T-helper 1 cell treated with Interleukin-12 subunit alpha and Interleukin-12 subunit beta and Interleukin-4 antibody, amounts not matched to agents 30 μg/mL and 1 μg/mL, for 36 hours (primary cell): ENCODE measurements around the gene ITPKC.

ENCODE experiments used
- H3K27ac Mint-ChIP-seq: one replicate; pipeline ENCODE4 v1.8.0; 2021; ENCODE audit warnings: mild to moderate bottlenecking, mixed read lengths
- H3K27me3 Mint-ChIP-seq: one replicate; pipeline ENCODE4 v1.8.0; 2021; ENCODE audit warnings: low read depth, mixed read lengths
- H3K36me3 Mint-ChIP-seq: one replicate; pipeline ENCODE4 v1.8.0; 2021; ENCODE audit warnings: low read depth, mixed read lengths
- H3K4me1 Mint-ChIP-seq: one replicate; pipeline ENCODE4 v1.8.0; 2021; ENCODE audit warnings: low read depth, mixed read lengths
- H3K4me3 Mint-ChIP-seq: one replicate; pipeline ENCODE4 v1.8.0; 2021; ENCODE audit warnings: mild to moderate bottlenecking, moderate library complexity, mixed read lengths
- H3K9me3 Mint-ChIP-seq: one replicate; pipeline ENCODE4 v1.8.0; 2021; ENCODE audit warnings: mixed read lengths

ITPKC gene

DNA sequence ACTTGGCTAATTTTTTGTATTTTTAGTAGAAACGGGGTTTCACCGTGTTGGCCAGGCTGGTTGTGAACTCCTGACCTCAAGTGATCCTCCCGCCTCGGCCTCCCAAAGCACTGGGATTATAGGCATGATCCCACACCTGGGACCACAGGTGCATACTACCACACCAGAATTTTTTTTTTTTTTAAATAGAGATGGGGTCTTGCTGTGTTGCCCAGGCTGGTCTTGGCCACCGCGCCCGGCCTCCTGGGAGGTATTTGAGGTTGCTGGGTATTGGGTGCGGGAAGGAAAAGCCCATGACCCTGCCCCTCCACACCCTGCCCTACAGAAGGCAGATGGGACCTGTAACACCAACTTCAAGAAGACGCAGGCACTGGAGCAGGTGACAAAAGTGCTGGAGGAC lies 19.7 kb downstream of the ITPKC start:
- no peak overlapping the region for H3K4me3 Mint-ChIP-seq
- H3K27me3 Mint-ChIP-seq, result no peaks in the 10 kb centered on the region
- H3K27ac Mint-ChIP-seq, result no peak overlapping the region
- H3K9me3 Mint-ChIP-seq, result no peaks in the 10 kb centered on the region
- peaks cover 32% of the 10 kb centered on the region for H3K36me3 Mint-ChIP-seq
- peaks cover 6% of the 10 kb centered on the region for H3K4me1 Mint-ChIP-seq

DNA sequence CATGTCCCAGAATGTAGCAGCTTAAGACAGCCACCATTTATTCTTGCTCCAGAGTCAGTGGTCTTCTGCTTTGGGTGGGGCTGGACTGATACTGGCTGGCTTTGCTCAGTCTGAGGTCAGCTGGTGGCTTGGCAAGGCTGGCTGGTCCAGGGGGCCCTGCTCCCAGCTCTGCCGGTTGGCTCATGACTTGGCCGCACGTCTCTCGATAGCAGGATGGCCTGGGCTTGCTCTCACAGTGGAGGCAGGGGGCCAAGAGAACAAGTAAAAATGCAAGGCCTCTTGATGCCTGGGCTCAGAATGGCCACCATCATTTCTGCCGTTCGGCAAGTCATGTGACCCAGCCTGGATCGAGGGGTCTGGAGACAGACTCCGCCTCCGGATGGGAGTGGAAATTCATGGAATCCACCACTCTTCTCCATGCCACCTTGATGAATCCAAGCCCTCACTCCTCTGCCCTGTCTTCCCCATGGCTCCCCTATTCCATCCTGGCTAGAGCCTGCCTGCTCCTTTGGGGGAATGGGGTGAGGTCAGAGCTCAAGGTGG lies 20.3 kb downstream of the ITPKC start:
- Mint-ChIP-seq H3K36me3 (peaks cover 32% of the 10 kb centered on the region), H3K27me3 (no peaks in the 10 kb centered on the region), H3K9me3 (no peaks in the 10 kb centered on the region), H3K4me1 (peaks cover 6% of the 10 kb centered on the region), H3K27ac (no peak overlapping the region), H3K4me3 (no peak overlapping the region)

DNA sequence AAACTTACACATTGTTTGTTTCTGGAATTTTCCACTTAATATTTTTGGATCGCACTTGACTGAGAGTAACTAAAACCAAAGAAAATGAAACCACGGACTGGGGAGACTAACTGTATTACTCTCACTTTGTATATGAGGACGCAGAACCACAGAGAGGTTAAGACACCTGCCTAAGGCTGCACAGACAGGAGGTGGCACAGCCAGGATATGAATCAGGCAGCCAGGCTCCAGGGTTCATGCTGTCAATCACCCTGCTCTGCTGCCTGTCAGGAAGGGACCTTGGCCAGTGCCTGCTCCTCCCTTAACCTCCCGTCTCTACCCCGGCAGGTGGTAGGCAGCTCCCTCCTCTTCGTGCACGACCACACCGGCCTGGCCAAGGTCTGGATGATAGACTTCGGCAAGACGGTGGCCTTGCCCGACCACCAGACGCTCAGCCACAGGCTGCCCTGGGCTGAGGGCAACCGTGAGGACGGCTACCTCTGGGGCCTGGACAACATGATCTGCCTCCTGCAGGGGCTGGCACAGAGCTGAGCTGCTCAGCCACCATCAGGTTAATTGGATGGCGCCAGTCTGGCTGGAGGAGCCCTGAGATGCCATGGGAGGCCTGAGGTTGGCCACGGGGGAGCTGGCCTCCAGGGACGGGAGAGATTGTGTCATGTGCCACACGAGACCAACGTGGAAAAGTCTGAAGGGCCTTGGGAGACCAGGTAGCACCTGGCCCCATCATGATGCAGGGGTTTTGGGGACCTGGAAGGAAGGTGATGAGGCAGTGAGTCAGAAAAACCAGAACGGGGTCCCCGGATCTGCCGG lies 22.3 kb downstream of the ITPKC start:
- Mint-ChIP-seq H3K4me3 (no peak overlapping the region), H3K9me3 (no peaks in the 10 kb centered on the region), H3K4me1 (peaks cover 4% of the 10 kb centered on the region), H3K27ac (no peak overlapping the region), H3K36me3 (peaks cover 18% of the 10 kb centered on the region), H3K27me3 (no peaks in the 10 kb centered on the region)

DNA sequence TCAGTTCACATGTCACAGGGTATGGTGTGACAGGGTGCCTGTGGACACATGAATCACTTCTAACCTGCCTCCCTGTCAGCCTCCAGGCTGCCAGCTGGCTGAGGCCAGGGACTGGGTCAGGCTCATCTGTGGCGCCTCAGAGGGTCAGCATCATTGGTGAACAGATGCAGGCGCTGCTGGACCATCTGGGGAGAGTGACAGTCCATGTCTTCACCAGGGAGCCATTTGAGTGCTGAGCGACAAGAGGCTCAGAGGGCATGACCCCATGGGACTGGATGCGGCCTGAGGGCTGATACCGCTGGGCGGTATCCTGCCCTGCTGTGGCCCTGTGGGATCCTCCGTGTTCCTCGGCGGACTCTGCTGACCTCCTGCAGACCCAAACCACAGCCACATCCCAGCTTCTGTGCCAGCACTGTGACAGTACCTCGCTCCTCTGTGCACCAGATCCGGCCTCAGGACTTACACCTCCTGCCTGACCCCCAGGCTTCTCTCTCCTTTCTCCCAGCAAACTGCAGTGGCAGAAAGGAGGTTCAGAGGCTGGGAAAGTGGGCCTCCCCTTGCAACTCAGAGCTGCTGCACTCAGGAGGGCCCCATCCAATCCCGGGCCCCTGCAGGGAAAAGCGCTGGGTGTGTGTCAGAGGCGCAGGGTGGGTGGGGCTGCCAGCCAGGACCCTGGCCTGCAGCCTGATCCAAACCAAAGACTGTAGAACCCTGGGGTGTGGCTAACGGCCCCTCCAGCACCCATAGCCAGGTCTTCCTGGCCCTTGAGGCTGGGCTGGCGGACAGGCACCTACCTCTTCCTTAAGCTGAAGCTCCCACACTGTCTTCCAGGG lies 23.2 kb downstream of the ITPKC start:
- Mint-ChIP-seq H3K36me3 (peaks cover 16% of the 10 kb centered on the region), H3K4me1 (peaks cover 4% of the 10 kb centered on the region), H3K27ac (no peak overlapping the region), H3K4me3 (no peak overlapping the region), H3K9me3 (no peaks in the 10 kb centered on the region), H3K27me3 (no peaks in the 10 kb centered on the region)

DNA sequence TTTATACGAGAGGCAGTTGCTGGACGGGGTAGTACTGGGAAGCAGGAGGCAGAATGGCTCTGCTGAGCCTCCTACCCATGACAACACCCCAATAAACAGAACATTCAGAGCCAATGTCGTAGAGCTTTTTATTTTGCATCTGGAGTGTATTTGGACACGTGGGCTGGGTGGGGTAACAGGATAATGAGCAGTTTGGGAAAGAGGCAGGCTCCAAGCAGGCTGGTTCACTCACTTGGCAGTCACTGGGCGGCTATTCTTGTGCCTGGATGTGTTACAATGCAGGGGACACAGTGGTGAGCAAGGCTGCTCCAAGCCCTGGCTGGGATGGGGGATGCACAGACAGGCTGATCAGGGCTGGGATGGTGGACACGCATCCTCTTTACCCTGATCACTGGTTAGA lies 23.8 kb downstream of the ITPKC start:
- Mint-ChIP-seq H3K36me3 (peaks cover 11% of the 10 kb centered on the region), H3K4me3 (no peak overlapping the region), H3K4me1 (peaks cover 4% of the 10 kb centered on the region), H3K27me3 (no peaks in the 10 kb centered on the region), H3K9me3 (no peaks in the 10 kb centered on the region), H3K27ac (no peak overlapping the region)

DNA sequence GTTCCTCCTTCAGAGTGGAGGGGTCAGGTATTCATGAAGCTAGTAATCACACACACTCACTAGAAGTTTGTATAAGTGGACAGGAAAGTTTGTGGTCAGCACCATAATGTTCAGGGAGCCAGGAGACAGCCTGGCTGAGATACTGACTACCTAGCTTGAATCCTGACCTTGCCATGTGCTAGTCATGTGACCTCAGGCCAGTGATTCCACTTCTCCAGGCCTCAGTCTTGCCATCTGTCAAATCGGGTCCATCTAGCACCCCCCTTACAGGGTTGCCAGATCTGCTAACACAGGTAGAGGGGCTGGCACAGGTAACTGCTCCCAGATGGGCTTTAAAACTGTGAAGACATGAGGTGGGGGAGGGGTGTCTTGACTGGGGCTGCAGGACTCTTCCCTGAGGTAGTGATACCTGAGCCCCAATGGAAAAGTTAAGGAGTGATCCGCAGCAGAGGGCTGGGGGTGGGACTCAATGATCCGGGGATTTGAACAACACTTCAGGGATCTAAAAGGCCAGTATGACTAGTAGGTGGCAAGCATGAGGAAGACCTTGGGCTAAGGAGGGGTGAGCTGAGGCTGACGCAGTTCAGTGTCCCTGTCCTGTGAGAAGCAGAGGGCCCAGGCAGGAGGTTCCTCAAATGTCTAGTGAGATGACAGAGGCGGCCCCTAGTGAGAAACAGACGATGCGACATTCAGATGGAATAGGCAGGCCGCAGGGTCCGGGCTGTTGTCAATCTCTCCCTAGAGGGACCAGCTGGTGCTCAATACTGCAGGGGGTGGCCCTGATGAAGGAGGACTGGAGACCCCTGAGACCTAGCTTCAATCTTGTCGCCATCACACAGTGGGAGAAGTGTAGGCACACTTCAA lies 24.8 kb downstream of the ITPKC start:
- Mint-ChIP-seq H3K4me1 (peaks cover 4% of the 10 kb centered on the region), H3K27me3 (no peaks in the 10 kb centered on the region), H3K27ac (no peak overlapping the region), H3K36me3 (peaks cover 10% of the 10 kb centered on the region), H3K9me3 (no peaks in the 10 kb centered on the region), H3K4me3 (no peak overlapping the region)

DNA sequence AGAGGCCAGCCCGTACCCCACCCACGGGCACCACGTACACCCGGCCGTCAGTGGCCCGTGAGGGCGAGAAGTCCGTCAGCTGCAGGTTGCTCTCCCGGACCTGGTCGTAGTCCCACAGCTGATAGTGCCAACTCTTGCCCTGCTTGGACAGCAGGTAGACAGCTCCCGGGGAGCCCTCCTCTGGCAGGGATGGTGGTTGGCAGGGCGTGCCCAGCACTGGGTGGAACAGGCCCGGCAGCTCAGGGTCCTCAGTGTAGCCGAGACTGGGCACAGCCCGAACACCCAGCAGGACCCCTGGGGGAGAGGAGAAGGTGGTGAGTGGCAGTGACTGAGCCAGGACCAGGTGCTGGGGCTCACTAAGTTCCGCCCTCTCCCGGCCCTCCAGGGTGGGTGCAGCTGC lies 25.6 kb downstream of the ITPKC start:
- Mint-ChIP-seq H3K9me3 (no peaks in the 10 kb centered on the region), H3K4me1 (peaks cover 4% of the 10 kb centered on the region), H3K4me3 (no peak overlapping the region), H3K27me3 (no peaks in the 10 kb centered on the region), H3K36me3 (peaks cover 7% of the 10 kb centered on the region), H3K27ac (no peak overlapping the region)

DNA sequence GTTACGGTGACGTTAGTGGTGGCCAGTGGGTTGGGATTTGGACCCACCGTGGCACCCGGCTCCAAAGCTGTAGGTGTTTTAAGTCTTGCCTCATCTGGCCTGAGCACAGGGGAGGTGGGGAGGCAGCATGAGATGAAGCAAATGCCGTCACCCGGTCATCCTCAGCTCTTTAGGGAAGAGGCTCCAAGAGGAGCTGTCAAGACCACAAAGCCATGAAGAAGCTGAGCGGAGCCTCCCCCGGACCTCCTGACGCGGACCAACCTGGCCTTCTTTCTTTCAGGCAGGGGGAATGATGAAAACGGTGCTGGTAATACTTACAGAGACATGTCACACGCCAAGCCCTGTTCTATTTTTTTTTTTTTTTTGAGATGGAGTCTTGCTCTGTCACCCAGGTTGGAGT lies 26.0 kb downstream of the ITPKC start:
- H3K27ac Mint-ChIP-seq, result no peak overlapping the region
- no peaks in the 10 kb centered on the region for H3K27me3 Mint-ChIP-seq
- peaks cover 4% of the 10 kb centered on the region for H3K36me3 Mint-ChIP-seq
- H3K4me1 Mint-ChIP-seq, result peaks cover 4% of the 10 kb centered on the region
- H3K4me3 Mint-ChIP-seq, result no peak overlapping the region
- H3K9me3 Mint-ChIP-seq, result no peaks in the 10 kb centered on the region

DNA sequence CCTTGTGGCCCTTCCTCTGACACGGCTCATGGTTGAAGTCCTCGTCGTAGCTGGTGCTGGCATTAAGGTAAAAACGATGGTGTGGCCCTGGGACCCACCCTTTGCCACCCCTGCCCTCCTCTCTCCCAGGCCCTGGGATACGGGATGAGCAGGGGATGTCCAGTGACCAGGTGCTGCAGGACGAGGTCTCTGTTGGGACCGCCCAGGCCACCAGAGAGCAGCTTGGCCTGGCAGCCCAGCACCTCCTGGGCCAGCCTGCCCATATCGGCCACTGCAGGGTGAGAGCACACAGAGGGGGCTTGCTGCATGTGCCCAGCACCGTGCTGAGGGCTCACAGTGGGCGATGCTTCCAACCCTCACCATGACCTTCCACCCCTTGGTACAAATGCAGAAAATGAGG lies 27.0 kb downstream of the ITPKC start:
- H3K9me3 Mint-ChIP-seq, result no peaks in the 10 kb centered on the region
- no peaks in the 10 kb centered on the region for H3K27me3 Mint-ChIP-seq
- H3K27ac Mint-ChIP-seq, result no peak overlapping the region
- peaks cover under 1% of the 10 kb centered on the region for H3K36me3 Mint-ChIP-seq
- H3K4me3 Mint-ChIP-seq, result no peak overlapping the region
- peaks cover 6% of the 10 kb centered on the region for H3K4me1 Mint-ChIP-seq

DNA sequence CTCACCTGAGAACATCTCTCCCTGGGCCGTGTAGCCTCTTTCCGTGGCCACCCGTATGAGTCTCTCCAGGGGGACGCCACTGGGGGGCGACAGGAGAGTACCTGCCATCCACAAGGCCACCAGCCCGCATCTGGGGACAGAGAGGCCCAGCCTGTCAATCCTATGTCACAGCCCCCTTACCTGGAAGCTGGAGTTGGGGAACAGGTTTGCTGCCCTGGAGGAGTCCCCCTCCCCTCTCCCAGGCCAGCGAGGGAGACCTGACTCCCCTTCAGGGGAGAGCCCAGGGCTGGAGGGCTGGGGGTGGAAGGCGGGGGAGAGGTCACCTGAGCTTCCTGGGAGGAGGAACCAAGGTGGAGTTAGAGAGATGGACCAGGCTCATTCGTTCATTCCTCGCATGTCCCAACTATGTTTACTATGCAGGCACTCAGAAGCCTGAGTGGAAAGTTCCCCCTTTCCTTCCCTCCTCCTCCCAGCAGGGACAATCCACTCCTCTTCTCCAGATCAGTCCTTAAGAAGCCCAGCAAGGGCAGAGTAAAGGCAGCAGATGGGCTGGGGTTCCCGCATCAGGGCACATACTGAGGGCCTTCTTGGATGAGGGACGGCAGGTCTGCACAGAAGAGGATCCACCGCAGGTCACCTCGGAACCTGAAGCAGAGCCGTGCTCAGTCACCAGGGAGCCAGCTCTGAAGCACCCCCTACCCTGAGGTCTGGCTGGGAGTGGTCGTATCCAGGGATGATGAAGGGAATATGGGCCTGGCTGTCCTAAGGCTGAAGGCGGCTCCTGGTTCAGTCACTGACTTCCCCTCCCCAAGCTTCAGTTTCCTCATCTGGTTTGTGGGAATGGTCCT lies 27.9 kb downstream of the ITPKC start:
- Mint-ChIP-seq H3K27me3 (no peaks in the 10 kb centered on the region), H3K36me3 (no peaks in the 10 kb centered on the region), H3K4me3 (no peak overlapping the region), H3K27ac (no peak overlapping the region), H3K4me1 (peaks cover 8% of the 10 kb centered on the region), H3K9me3 (no peaks in the 10 kb centered on the region)

DNA sequence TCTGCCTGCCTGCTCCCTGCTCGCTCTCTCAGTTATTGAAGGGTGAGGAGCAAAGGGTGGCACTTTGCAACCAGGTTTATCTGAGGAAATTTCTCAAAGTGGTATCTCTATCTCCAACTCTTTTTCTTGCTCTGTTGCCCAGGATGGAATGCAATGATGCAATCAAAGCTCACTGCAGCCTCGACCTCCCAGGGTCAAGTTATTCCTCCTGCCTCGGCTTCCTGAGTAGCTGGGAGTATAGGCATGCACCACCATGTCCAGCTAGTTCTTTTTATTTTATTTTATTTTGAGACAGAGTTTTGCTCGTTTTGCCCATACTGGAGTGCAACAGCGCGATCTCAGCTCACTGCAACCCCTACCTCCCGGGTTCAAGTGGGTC lies 28.5 kb downstream of the ITPKC start:
- Mint-ChIP-seq H3K36me3 (peaks cover 2% of the 10 kb centered on the region), H3K9me3 (no peaks in the 10 kb centered on the region), H3K4me1 (peaks cover 14% of the 10 kb centered on the region), H3K27me3 (no peaks in the 10 kb centered on the region), H3K4me3 (no peak overlapping the region), H3K27ac (no peak overlapping the region)

DNA sequence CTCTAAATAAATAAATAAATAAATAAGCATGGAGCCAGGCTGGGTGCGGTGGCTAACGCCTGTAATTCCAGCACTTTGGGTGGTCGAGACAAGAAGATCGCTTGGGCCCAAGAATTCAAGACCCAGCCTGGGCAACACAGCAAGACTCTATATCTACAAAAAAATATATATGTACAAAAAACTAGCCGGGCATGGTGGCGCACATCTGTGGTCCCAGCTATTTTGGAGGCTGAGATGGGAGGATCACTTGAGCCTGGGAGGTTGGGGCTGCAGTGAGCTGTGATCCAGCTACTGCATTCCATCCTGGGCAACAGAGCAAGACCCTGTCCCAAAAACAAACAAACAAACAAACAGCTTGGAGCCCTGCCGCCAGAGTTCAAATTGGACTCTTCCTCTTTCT lies 30.6 kb downstream of the ITPKC start:
- Mint-ChIP-seq H3K4me3 (no peak overlapping the region), H3K9me3 (no peaks in the 10 kb centered on the region), H3K27me3 (no peaks in the 10 kb centered on the region), H3K36me3 (peaks cover 10% of the 10 kb centered on the region), H3K4me1 (peaks cover 16% of the 10 kb centered on the region), H3K27ac (no peak overlapping the region)

DNA sequence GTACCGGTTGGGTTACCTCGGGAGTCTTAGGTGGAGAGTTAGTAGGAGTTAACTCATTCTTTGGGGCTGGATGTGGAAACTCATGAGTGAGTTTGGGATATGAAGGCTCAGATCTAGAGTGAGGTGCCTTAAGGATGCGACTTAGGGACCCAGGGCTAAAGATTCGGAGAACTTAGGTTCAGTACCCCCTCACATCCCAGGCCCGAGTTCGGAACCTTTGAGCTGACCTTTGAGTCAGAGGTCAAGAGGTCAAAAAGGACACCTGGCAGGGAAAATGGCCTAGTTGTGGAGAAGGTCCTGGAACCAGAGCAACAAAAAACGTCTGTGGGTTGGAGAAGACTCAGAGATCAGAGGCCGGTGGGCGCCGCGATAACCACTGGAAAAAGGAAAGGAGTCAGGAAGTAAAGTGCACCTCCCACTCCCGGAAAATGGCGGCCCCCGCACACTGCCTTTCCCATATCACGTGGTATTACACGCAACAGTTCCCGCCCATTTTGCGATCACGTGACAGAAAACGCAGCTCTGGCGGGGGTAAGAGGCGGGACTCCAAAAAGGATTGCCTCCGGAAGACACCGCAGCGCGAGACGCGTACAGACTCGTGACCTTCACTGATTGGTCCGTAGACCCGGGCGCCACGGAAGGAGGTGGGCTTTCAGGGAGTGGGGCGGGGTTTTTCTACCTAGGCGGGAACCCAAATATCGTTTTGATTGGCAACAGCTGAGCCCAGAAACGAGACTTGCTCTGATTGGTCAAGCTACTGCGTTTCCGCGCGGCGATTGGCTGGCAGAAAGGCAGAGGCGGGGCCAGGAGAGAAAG lies 33.4 kb downstream of the ITPKC start, which contains the start of gene ACTMAP:
TSS of gene ACTMAP (minus strand) at position 420 of the 816 bp plus-strand sequence. CDS start 674 bp downstream, outside the sequence.
- Mint-ChIP-seq H3K4me1 (peaks cover 29% of the 10 kb centered on the region), H3K27ac (peak within 1 kb of the TSS; percentile 97), H3K27me3 (no peaks in the 10 kb centered on the region), H3K4me3 (peak within 1 kb of the TSS; percentile 95), H3K36me3 (peaks cover 22% of the 10 kb centered on the region), H3K9me3 (no peaks in the 10 kb centered on the region)
